ENCODE measurements around the gene C2CD2.
"Not testable (repeated sequence)": the region's sequence is repeated elsewhere in the genome, so short reads cannot be mapped to it uniquely, and the experiment has no call there.

The C2CD2 gene

GRCh38 chr21:41951876-41952567 lies 1.8 kb downstream of the C2CD2 start:
- Histone ChIP-seq H3K79me1 (ENCODE audit: low read depth, low read length) (peaks cover 12% of the 10 kb centered on the region), H3K4me2 (ENCODE audit: insufficient read depth, low read length, poor library complexity, severe bottlenecking) (peak overlapping the region; percentile 91), H4K91ac (ENCODE audit: low read depth, low read length, poor library complexity) (no peak overlapping the region), H2AK5ac (ENCODE audit: low read depth, low read length) (no peak overlapping the region), H2BK5ac (ENCODE audit: low read length) (no peak overlapping the region), H3K36me3 (replicated peaks in 1 of 2; ENCODE audit: control insufficient read depth in 2 of 2, insufficient read depth in 2 of 2, low read length in 2 of 2) (no peaks in the 10 kb centered on the region), H2BK12ac (ENCODE audit: low read length) (no peak overlapping the region), H3K4me1 (ENCODE audit: control insufficient read depth in 2 of 2, insufficient read depth in 1 of 2, low read depth in 1 of 2, low read length in 2 of 2) (peaks cover 9 to 25% of the 10 kb centered on the region in 2 donors), H3K9me3 (replicated peaks in 1 of 2; ENCODE audit: control insufficient read depth in 2 of 2, insufficient read depth in 1 of 2, low read depth in 1 of 2, low read length in 2 of 2) (peaks cover 0 to 8% of the 10 kb centered on the region in 2 donors), H3K27ac (replicated peaks; ENCODE audit: low read length) (no peak overlapping the region), H3K23ac (ENCODE audit: low read depth, low read length, poor library complexity) (no peak overlapping the region), H3K27me3 (ENCODE audit: control insufficient read depth in 3 of 3, insufficient read depth in 3 of 3, low read depth in 1 of 3, low read length in 3 of 3) (peaks cover 0 to 21% (median 2%) of the 10 kb centered on the region in 3 experiments), H3K4ac (ENCODE audit: low read length) (no peak overlapping the region), H2BK15ac (ENCODE audit: low read length) (no peak overlapping the region), H3K9ac (ENCODE audit: low read depth, low read length, poor library complexity) (no peak overlapping the region), H4K8ac (ENCODE audit: low read depth, low read length) (no peak overlapping the region), H3K14ac (ENCODE audit: low read length) (no peak overlapping the region), H3K4me3 (ENCODE audit: low read length in 2 of 2) (peak overlapping the region in 1 of 2 donors; percentile 60), H2BK120ac (ENCODE audit: low read depth, low read length) (no peak overlapping the region), H3K18ac (ENCODE audit: low read length) (no peak overlapping the region), H2AFZ (ENCODE audit: low read length) (no peak overlapping the region)
- no peak for DNase-seq (ENCODE audit: low spot score)
- WGBS, 2 donors (ENCODE audit: extremely low coverage in 2 of 2, insufficient read length in 2 of 2, insufficient replicate concordance in 1 of 2), result no CpG with 5 or more reads among the region's 5 CpGs

GRCh38 chr21:41950941-41951351 lies 2.9 kb downstream of the C2CD2 start:
- H3K4ac ChIP-seq (ENCODE audit: low read length), result no peak overlapping the region
- H4K91ac ChIP-seq (ENCODE audit: low read depth, low read length, poor library complexity), result no peak overlapping the region
- peaks cover 0 to 8% of the 10 kb centered on the region in 2 donors for H3K9me3 ChIP-seq (replicated peaks in 1 of 2; ENCODE audit: control insufficient read depth in 2 of 2, insufficient read depth in 1 of 2, low read depth in 1 of 2, low read length in 2 of 2)
- no peak for DNase-seq (ENCODE audit: low spot score)
- H3K14ac ChIP-seq (ENCODE audit: low read length), result no peak overlapping the region
- no peak overlapping the region for H3K23ac ChIP-seq (ENCODE audit: low read depth, low read length, poor library complexity)
- H3K27me3 ChIP-seq (ENCODE audit: control insufficient read depth in 3 of 3, insufficient read depth in 3 of 3, low read depth in 1 of 3, low read length in 3 of 3), result peaks cover 0 to 21% (median 2%) of the 10 kb centered on the region in 3 experiments
- H2AK5ac ChIP-seq (ENCODE audit: low read depth, low read length), result no peak overlapping the region
- H3K9ac ChIP-seq (ENCODE audit: low read depth, low read length, poor library complexity), result no peak overlapping the region
- H4K8ac ChIP-seq (ENCODE audit: low read depth, low read length), result no peak overlapping the region
- H3K4me3 ChIP-seq (ENCODE audit: low read length in 2 of 2), result no peak overlapping the region
- H3K18ac ChIP-seq (ENCODE audit: low read length), result no peak overlapping the region
- H2BK12ac ChIP-seq (ENCODE audit: low read length), result no peak overlapping the region
- peaks cover 9 to 25% of the 10 kb centered on the region in 2 donors for H3K4me1 ChIP-seq (ENCODE audit: control insufficient read depth in 2 of 2, insufficient read depth in 1 of 2, low read depth in 1 of 2, low read length in 2 of 2)
- H3K79me1 ChIP-seq (ENCODE audit: low read depth, low read length), result peaks cover 12% of the 10 kb centered on the region
- peak overlapping the region; percentile 21 for H3K4me2 ChIP-seq (ENCODE audit: insufficient read depth, low read length, poor library complexity, severe bottlenecking)
- no CpG with 5 or more reads among the region's 14 CpGs for WGBS, 2 donors (ENCODE audit: extremely low coverage in 2 of 2, insufficient read length in 2 of 2, insufficient replicate concordance in 1 of 2)
- H3K27ac ChIP-seq (replicated peaks; ENCODE audit: low read length), result no peak overlapping the region
- H2BK120ac ChIP-seq (ENCODE audit: low read depth, low read length), result no peak overlapping the region
- H2BK15ac ChIP-seq (ENCODE audit: low read length), result no peak overlapping the region
- no peak overlapping the region for H2AFZ ChIP-seq (ENCODE audit: low read length)
- no peak overlapping the region for H2BK5ac ChIP-seq (ENCODE audit: low read length)
- no peaks in the 10 kb centered on the region for H3K36me3 ChIP-seq (replicated peaks in 1 of 2; ENCODE audit: control insufficient read depth in 2 of 2, insufficient read depth in 2 of 2, low read length in 2 of 2)

- not testable (repeated sequence) for H2BK12ac ChIP-seq (ENCODE audit: low read length); H3K4me2 ChIP-seq (ENCODE audit: insufficient read depth, low read length, poor library complexity, severe bottlenecking); DNase-seq (ENCODE audit: low spot score); H3K9me3 ChIP-seq (replicated peaks in 1 of 2; ENCODE audit: control insufficient read depth in 2 of 2, insufficient read depth in 1 of 2, low read depth in 1 of 2, low read length in 2 of 2); H3K4me3 ChIP-seq (ENCODE audit: low read length in 2 of 2); H3K14ac ChIP-seq (ENCODE audit: low read length); H3K4ac ChIP-seq (ENCODE audit: low read length); H3K9ac ChIP-seq (ENCODE audit: low read depth, low read length, poor library complexity); H3K23ac ChIP-seq (ENCODE audit: low read depth, low read length, poor library complexity); H3K27ac ChIP-seq (replicated peaks; ENCODE audit: low read length); H3K36me3 ChIP-seq (replicated peaks in 1 of 2; ENCODE audit: control insufficient read depth in 2 of 2, insufficient read depth in 2 of 2, low read length in 2 of 2); H2BK15ac ChIP-seq (ENCODE audit: low read length); H3K18ac ChIP-seq (ENCODE audit: low read length); H2AK5ac ChIP-seq (ENCODE audit: low read depth, low read length); H3K79me1 ChIP-seq (ENCODE audit: low read depth, low read length); H4K8ac ChIP-seq (ENCODE audit: low read depth, low read length); H2BK5ac ChIP-seq (ENCODE audit: low read length); H4K91ac ChIP-seq (ENCODE audit: low read depth, low read length, poor library complexity); H2BK120ac ChIP-seq (ENCODE audit: low read depth, low read length); H2AFZ ChIP-seq (ENCODE audit: low read length)
- peaks cover 0 to 15% (median 2%) of the 10 kb centered on the region in 3 experiments for H3K27me3 ChIP-seq (ENCODE audit: control insufficient read depth in 3 of 3, insufficient read depth in 3 of 3, low read depth in 1 of 3, low read length in 3 of 3)
- peaks cover 9 to 21% of the 10 kb centered on the region in 2 donors for H3K4me1 ChIP-seq (ENCODE audit: control insufficient read depth in 2 of 2, insufficient read depth in 1 of 2, low read depth in 1 of 2, low read length in 2 of 2)
- no CpG with 5 or more reads among the region's 3 CpGs for WGBS, 2 donors (ENCODE audit: extremely low coverage in 2 of 2, insufficient read length in 2 of 2, insufficient replicate concordance in 1 of 2)
Observed at GRCh38 chr21:41949631-41950030, 4.2 kb downstream of the C2CD2 start.

GRCh38 chr21:41948901-41949300 lies 4.9 kb downstream of the C2CD2 start:
- no CpG with 5 or more reads among the region's 11 CpGs for WGBS, 2 donors (ENCODE audit: extremely low coverage in 2 of 2, insufficient read length in 2 of 2, insufficient replicate concordance in 1 of 2)
- Histone ChIP-seq H4K91ac (ENCODE audit: low read depth, low read length, poor library complexity) (no peak overlapping the region), H3K79me1 (ENCODE audit: low read depth, low read length) (peaks cover 4% of the 10 kb centered on the region), H2BK15ac (ENCODE audit: low read length) (no peak overlapping the region), H2AFZ (ENCODE audit: low read length) (no peak overlapping the region), H2BK5ac (ENCODE audit: low read length) (no peak overlapping the region), H2BK12ac (ENCODE audit: low read length) (no peak overlapping the region), H3K4me3 (ENCODE audit: low read length in 2 of 2) (no peak overlapping the region), H3K4me2 (ENCODE audit: insufficient read depth, low read length, poor library complexity, severe bottlenecking) (no peak overlapping the region), H3K4ac (ENCODE audit: low read length) (no peak overlapping the region), H3K23ac (ENCODE audit: low read depth, low read length, poor library complexity) (no peak overlapping the region), H3K27ac (replicated peaks; ENCODE audit: low read length) (no peak overlapping the region), H3K18ac (ENCODE audit: low read length) (peak overlapping the region; percentile 48), H3K36me3 (replicated peaks in 1 of 2; ENCODE audit: control insufficient read depth in 2 of 2, insufficient read depth in 2 of 2, low read length in 2 of 2) (no peaks in the 10 kb centered on the region), H4K8ac (ENCODE audit: low read depth, low read length) (no peak overlapping the region), H2AK5ac (ENCODE audit: low read depth, low read length) (peak overlapping the region; percentile 24), H2BK120ac (ENCODE audit: low read depth, low read length) (no peak overlapping the region), H3K9me3 (replicated peaks in 1 of 2; ENCODE audit: control insufficient read depth in 2 of 2, insufficient read depth in 1 of 2, low read depth in 1 of 2, low read length in 2 of 2) (peaks cover 2% of the 10 kb centered on the region in 2 donors), H3K9ac (ENCODE audit: low read depth, low read length, poor library complexity) (no peak overlapping the region), H3K27me3 (ENCODE audit: control insufficient read depth in 3 of 3, insufficient read depth in 3 of 3, low read depth in 1 of 3, low read length in 3 of 3) (peaks cover 0 to 12% (median 2%) of the 10 kb centered on the region in 3 experiments), H3K14ac (ENCODE audit: low read length) (peak overlapping the region; percentile 60), H3K4me1 (ENCODE audit: control insufficient read depth in 2 of 2, insufficient read depth in 1 of 2, low read depth in 1 of 2, low read length in 2 of 2) (peaks cover 6 to 15% of the 10 kb centered on the region in 2 donors)
- no peak for DNase-seq (ENCODE audit: low spot score)

Data from neuronal stem cell (in vitro differentiated cells).